Stimulated activated CD8-positive, alpha-beta memory T cell treated with anti-CD3 and anti-CD28 coated beads, Interleukin-12 subunit alpha, Interleukin-12 subunit beta, amount 100 ng/mL, for 4 hours (primary cell): ENCODE results near the gene MYH9.

Experiments used
- DNase-seq: peaks from one replicate; pipeline ENCODE4 v3.0.0-alpha.2; 2020; ENCODE audit warnings: low read depth

Gene MYH9

GRCh38 chr22:36315325-36315724 lies 72.4 kb downstream of the MYH9 start:
- no peak for DNase-seq

- no peak for DNase-seq
Observed at GRCh38 chr22:36311386-36312085, 76.2 kb downstream of the MYH9 start.

GRCh38 chr22:36308880-36309279 lies 78.9 kb downstream of the MYH9 start:
- DNase-seq: no peak

- no peak for DNase-seq
Observed at GRCh38 chr22:36306227-36306626, 81.5 kb downstream of the MYH9 start.

GRCh38 chr22:36305813-36306212 lies 82.0 kb downstream of the MYH9 start:
- DNase-seq: no peak

- DNase-seq: no peak
Observed at GRCh38 chr22:36304429-36304828, 83.3 kb downstream of the MYH9 start.

- DNase-seq: no peak
Observed at GRCh38 chr22:36303874-36304273, 83.9 kb downstream of the MYH9 start.

GRCh38 chr22:36303115-36303467 lies 84.7 kb downstream of the MYH9 start:
- DNase-seq: no peak

- no peak for DNase-seq
Observed at GRCh38 chr22:36302439-36303114, 85.2 kb downstream of the MYH9 start.

- no peak for DNase-seq
Observed at GRCh38 chr22:36301851-36302250, 85.9 kb downstream of the MYH9 start.

GRCh38 chr22:36301384-36301828 lies 86.4 kb downstream of the MYH9 start:
- peak; percentile 62 for DNase-seq

- no peak for DNase-seq
Observed at GRCh38 chr22:36300396-36301212, 87.2 kb downstream of the MYH9 start.

- DNase-seq: no peak
Observed at GRCh38 chr22:36299911-36300310, 87.9 kb downstream of the MYH9 start.

GRCh38 chr22:36299295-36299694 lies 88.5 kb downstream of the MYH9 start:
- no peak for DNase-seq

GRCh38 chr22:36298601-36299000 lies 89.2 kb downstream of the MYH9 start:
- no peak for DNase-seq

GRCh38 chr22:36298118-36298517 lies 89.6 kb downstream of the MYH9 start:
- no peak for DNase-seq

GRCh38 chr22:36297568-36297967 lies 90.2 kb downstream of the MYH9 start:
- DNase-seq: no peak

GRCh38 chr22:36296690-36297089 lies 91.1 kb downstream of the MYH9 start:
- DNase-seq: no peak

- no peak for DNase-seq
Observed at GRCh38 chr22:36295247-36295646, 92.5 kb downstream of the MYH9 start.

- no peak for DNase-seq
Observed at GRCh38 chr22:36294801-36295200, 93.0 kb downstream of the MYH9 start.

GRCh38 chr22:36294293-36294620 lies 93.5 kb downstream of the MYH9 start:
- DNase-seq: no peak

GRCh38 chr22:36293606-36294292 lies 94.0 kb downstream of the MYH9 start:
- DNase-seq: no peak
